Esophagus (tissue), 2 donors: ENCODE results near the gene SYNE1. TPM values are rescaled to one million over a fixed set of nuclear protein-coding genes. Genes with fewer than 3 reads are reported as not detected.

Experiments used
- H3K27ac ChIP-seq, 2 donors: one replicate each; pipeline ENCODE4 v1.5.1; 2013; ENCODE audit warnings: low read depth in 2 of 2, mild to moderate bottlenecking in 2 of 2, inconsistent platforms in 1 of 2, low read length in 1 of 2, moderate library complexity in 1 of 2
- H3K27me3 ChIP-seq, 2 donors: one replicate each; pipeline ENCODE4 v1.6.1; 2013; ENCODE audit warnings: low read length in 2 of 2, control low read depth in 1 of 2, mild to moderate bottlenecking in 1 of 2; ENCODE audit not compliant: insufficient read depth in 2 of 2, control insufficient read depth in 1 of 2
- H3K36me3 ChIP-seq, 2 donors: one replicate each; pipeline ENCODE4 v1.6.1; 2013; ENCODE audit warnings: low read length in 1 of 2; ENCODE audit not compliant: control insufficient read depth in 2 of 2, insufficient read depth in 2 of 2
- H3K4me1 ChIP-seq, 2 donors: one replicate each; pipeline ENCODE4 v1.6.1; 2013; ENCODE audit warnings: low read length in 1 of 2; ENCODE audit not compliant: control insufficient read depth in 2 of 2, insufficient read depth in 2 of 2
- H3K4me3 ChIP-seq, 2 donors: one replicate each; pipeline ENCODE4 v1.5.1; 2013; ENCODE audit warnings: low read length in 2 of 2, mild to moderate bottlenecking in 2 of 2, low read depth in 1 of 2, moderate library complexity in 1 of 2
- H3K9me3 ChIP-seq, 2 donors: one replicate each; pipeline ENCODE4 v1.6.1; 2013; ENCODE audit warnings: mild to moderate bottlenecking in 2 of 2, low read depth in 1 of 2, low read length in 1 of 2, moderate library complexity in 1 of 2; ENCODE audit not compliant: control insufficient read depth in 2 of 2, insufficient read depth in 1 of 2
- WGBS, 2 donors: extraction: QIAGEN DNeasy Blood & Tissue Kit; methylation state at CpG; one replicate each; pipeline ENCODE4 v1.1.7; 2013; 5-methylcytosine and 5-hydroxymethylcytosine counted together
- polyA plus RNA-seq, 2 donors: library from polyadenylated mRNA; stranded (reverse); fragments of 200-250 nt; gene quantifications; one replicate each; pipeline ENCODE4 v1.2.3, GENCODE V29; 2013
- donor health status: healthy with polysubstance abuse.
- donor health status: Bipolar disorder and iron deficiency.

SYNE1 gene
- polyA plus RNA-seq, 2 donors, result 5.4 to 7.1 TPM

- H3K27ac ChIP-seq, result no peak overlapping the region
Measured at GRCh38 chr6:152263582-152263981, 373.6 kb downstream of the SYNE1 start.

GRCh38 chr6:152261179-152261578 lies 376.0 kb downstream of the SYNE1 start:
- Histone ChIP-seq H3K27ac (no peak overlapping the region), H3K27me3 (no peaks in the 10 kb centered on the region), H3K4me1 (no peaks in the 10 kb centered on the region), H3K4me3 (no peak overlapping the region), H3K9me3 (no peaks in the 10 kb centered on the region), H3K36me3 (peaks cover 4 to 9% of the 10 kb centered on the region in 2 donors)
- 81 to 92% methylated on average over 4 of the region's 4 CpGs for WGBS, 2 donors

More at GRCh38 chr6:152263582-152263981, 373.6 kb downstream of the SYNE1 start:
- no peaks in the 10 kb centered on the region for H3K9me3 ChIP-seq
- H3K36me3 ChIP-seq, result peaks cover 2 to 9% of the 10 kb centered on the region in 2 donors
- H3K4me1 ChIP-seq, result no peaks in the 10 kb centered on the region
- 57 to 99% methylated on average over 1 of the region's 1 CpG for WGBS, 2 donors
- H3K4me3 ChIP-seq, result no peak overlapping the region
- H3K27me3 ChIP-seq, result no peaks in the 10 kb centered on the region

GRCh38 chr6:152259234-152259633 lies 377.9 kb downstream of the SYNE1 start:
- Histone ChIP-seq H3K4me3 (no peak overlapping the region), H3K9me3 (no peaks in the 10 kb centered on the region), H3K27ac (no peak overlapping the region), H3K4me1 (no peaks in the 10 kb centered on the region), H3K27me3 (no peaks in the 10 kb centered on the region), H3K36me3 (peaks cover 7 to 9% of the 10 kb centered on the region in 2 donors)
- WGBS, 2 donors, result 77 to 98% methylated on average over 3 of the region's 3 CpGs

- Histone ChIP-seq H3K27ac (no peak overlapping the region), H3K4me3 (no peak overlapping the region), H3K27me3 (no peaks in the 10 kb centered on the region), H3K9me3 (no peaks in the 10 kb centered on the region), H3K36me3 (peaks cover 7 to 9% of the 10 kb centered on the region in 2 donors), H3K4me1 (no peaks in the 10 kb centered on the region)
Measured at GRCh38 chr6:152257581-152257980, 379.6 kb downstream of the SYNE1 start.

GRCh38 chr6:152250127-152250526 lies 387.0 kb downstream of the SYNE1 start:
- no peaks in the 10 kb centered on the region for H3K4me1 ChIP-seq
- WGBS, 2 donors, result 96 to 98% methylated on average over 3 of the region's 3 CpGs
- H3K9me3 ChIP-seq, result no peaks in the 10 kb centered on the region
- H3K27ac ChIP-seq, result no peak overlapping the region
- peaks cover 0 to 1% of the 10 kb centered on the region in 2 donors for H3K36me3 ChIP-seq
- H3K27me3 ChIP-seq, result no peaks in the 10 kb centered on the region
- H3K4me3 ChIP-seq, result no peak overlapping the region

- Histone ChIP-seq H3K27ac (no peak overlapping the region), H3K36me3 (peaks cover 0 to 2% of the 10 kb centered on the region in 2 donors), H3K27me3 (no peaks in the 10 kb centered on the region), H3K4me1 (no peaks in the 10 kb centered on the region), H3K4me3 (no peak overlapping the region), H3K9me3 (no peaks in the 10 kb centered on the region)
- WGBS, 2 donors, result 29 to 39% methylated on average over 2 of the region's 2 CpGs
Measured at GRCh38 chr6:152248980-152249379, 388.2 kb downstream of the SYNE1 start.

GRCh38 chr6:152246554-152247337 lies 390.4 kb downstream of the SYNE1 start:
- Histone ChIP-seq H3K9me3 (no peaks in the 10 kb centered on the region), H3K4me3 (no peak overlapping the region), H3K27ac (no peak overlapping the region), H3K27me3 (no peaks in the 10 kb centered on the region), H3K36me3 (peaks cover 0 to 2% of the 10 kb centered on the region in 2 donors), H3K4me1 (no peaks in the 10 kb centered on the region)
- WGBS, 2 donors, result 82 to 85% methylated on average over 4 of the region's 4 CpGs

GRCh38 chr6:152244998-152245630 lies 392.0 kb downstream of the SYNE1 start:
- Histone ChIP-seq H3K9me3 (no peaks in the 10 kb centered on the region), H3K36me3 (peaks cover 0 to 2% of the 10 kb centered on the region in 2 donors), H3K4me3 (no peak overlapping the region), H3K4me1 (no peaks in the 10 kb centered on the region), H3K27ac (peak overlapping the region in 1 of 2 donors; percentile 21), H3K27me3 (no peaks in the 10 kb centered on the region)
- 62 to 72% methylated on average over 4 of the region's 4 CpGs for WGBS, 2 donors

- H3K27me3 ChIP-seq, result no peaks in the 10 kb centered on the region
- no peak overlapping the region for H3K27ac ChIP-seq
- no peak overlapping the region for H3K4me3 ChIP-seq
- 59 to 77% methylated on average over 7 of the region's 7 CpGs for WGBS, 2 donors
- peaks cover 2 to 3% of the 10 kb centered on the region in 2 donors for H3K36me3 ChIP-seq
- H3K4me1 ChIP-seq, result no peaks in the 10 kb centered on the region
- no peaks in the 10 kb centered on the region for H3K9me3 ChIP-seq
Measured at GRCh38 chr6:152241013-152241766, 396.0 kb downstream of the SYNE1 start.
